Measurements from ENCODE around the gene CACNA2D3.

- TF ChIP-seq CTCF (IDR thresholded peaks at IDR 0.05), result no peak
- TF ChIP-seq POLR2A (IDR thresholded peaks at IDR 0.05), result no peak
Observed at GRCh38 chr3:54344601-54345231, 222.4 kb downstream of the CACNA2D3 start.

Data from lower leg skin (tissue), 3 donors.